Measurements from ENCODE around the gene NRXN2.

NRXN2 gene

GRCh38 chr11:64759131-64759721 lies 36.2 kb upstream of the NRXN2 start:
- Histone ChIP-seq H3K27ac (ENCODE audit: extremely low read depth, low read depth, low read length) (no peak overlapping the region), H3K4me3 (ENCODE audit: low read depth, low read length) (no peak overlapping the region), H3K36me3 (ENCODE audit: control insufficient read depth in 2 of 2, insufficient read depth in 1 of 2, low read length in 2 of 2) (peaks cover 0 to 25% of the 10 kb centered on the region in 2 experiments; a peak in 1 of 3 replicates), H3K9me3 (ENCODE audit: control insufficient read depth, insufficient read depth, low read depth, low read length) (no peaks in the 10 kb centered on the region), H3K4me1 (ENCODE audit: control insufficient read depth, insufficient read depth, low read length) (peaks cover 2% of the 10 kb centered on the region; the same call in 1 of the 2 replicates)
- TF ChIP-seq ZNF280D (tag by site-specific recombination; IDR thresholded peaks at IDR 0.05) (no peak), ZNF560 (tag by site-specific recombination; IDR thresholded peaks at IDR 0.05; ENCODE audit: borderline replicate concordance) (no peak), ZNF449 (tag by site-specific recombination; IDR thresholded peaks at IDR 0.05) (no peak), ZBTB1 (tag by site-specific recombination; IDR thresholded peaks at IDR 0.05) (no peak), ZNF2 (tag by site-specific recombination; IDR thresholded peaks at IDR 0.05) (no peak), ZNF426 (tag by site-specific recombination; IDR thresholded peaks at IDR 0.05) (no peak), ZNF707 (tag by site-specific recombination; IDR thresholded peaks at IDR 0.05) (no peak), MEIS1 (CRISPR knock-in tag; IDR thresholded peaks at IDR 0.05; ENCODE audit: borderline replicate concordance) (no peak), ZNF521 (tag by site-specific recombination; IDR thresholded peaks at IDR 0.05) (no peak), ZNF324 (tag by site-specific recombination; IDR thresholded peaks at IDR 0.05) (no peak), KLF17 (tag by site-specific recombination; IDR thresholded peaks at IDR 0.05) (no peak), INSM2 (tag by site-specific recombination; IDR thresholded peaks at IDR 0.05) (no peak)
- POLR2A ChIA-PET: interaction anchor here (0.5 to 5.8 kb wide), 5 partner anchors 12 to 269 kb away, joined by 3 to 42 read pairs (median 5); partner anchors contain the start of gene SF1
- CTCF ChIA-PET: interaction anchor here (0.5 to 1.1 kb wide), 3 partner anchors 15 to 1129 kb away, joined by 3 read pairs; partner anchors contain the start of genes FIBP and RASGRP2

- peaks cover 0 to 18% of the 10 kb centered on the region in 2 experiments; a peak in 1 of 3 replicates for H3K36me3 ChIP-seq (ENCODE audit: control insufficient read depth in 2 of 2, insufficient read depth in 1 of 2, low read length in 2 of 2)
- ChIA-PET CTCF (interaction anchor here (0.6 kb wide), 2 partner anchors 14 to 1130 kb away, joined by 3 to 4 read pairs; partner anchors contain the start of gene FIBP), POLR2A (interaction anchor here (0.5 kb wide), 1 partner anchor 270 kb away, joined by 3 read pairs; no protein-coding TSS in a partner anchor)
- no peak overlapping the region for H3K4me3 ChIP-seq (ENCODE audit: low read depth, low read length)
- 0 out of 2 replicates have a peak overlapping the region, but pooled peaks have one; percentile 4 for H3K27ac ChIP-seq (ENCODE audit: extremely low read depth, low read depth, low read length)
- H3K4me1 ChIP-seq (ENCODE audit: control insufficient read depth, insufficient read depth, low read length): no peaks in the 10 kb centered on the region; the same call in 1 of the 2 replicates
- TF ChIP-seq ATF2 (tag by site-specific recombination; IDR thresholded peaks at IDR 0.05; ENCODE audit: low read depth): no peak
- no peak for TF ChIP-seq ZNF488 (tag by site-specific recombination; IDR thresholded peaks at IDR 0.05)
- TF ChIP-seq ZBTB11 (tag by site-specific recombination; conservative IDR thresholded peaks at IDR 0.05; ENCODE audit: low read depth): no peak
- H3K9me3 ChIP-seq (ENCODE audit: control insufficient read depth, insufficient read depth, low read depth, low read length): no peaks in the 10 kb centered on the region
Observed at GRCh38 chr11:64758330-64759079, 35.5 kb upstream of the NRXN2 start.
